IMR-90 (cell line): ENCODE measurements around the gene MARCHF7. TPM values are rescaled to one million over a fixed set of nuclear protein-coding genes. Genes with fewer than 3 reads are reported as not detected.

Experiments
- ATAC-seq: fragments of 200-7000 bp; cut with Tn5 transposase; 2 replicates; pipeline ENCODE4 v1.9.1; 2020; ENCODE audit warnings: low read depth, mild to moderate bottlenecking, moderate library complexity
- BruUV-seq: library from RNA; stranded (reverse); fragments of 400-500 nt; replicated peaks from 2 replicates; lab custom pipeline; 2021; lab: Mats Ljungman, UMichigan
- CTCF ChIA-PET: fragments of 300-600 bp; formaldehyde crosslinking; extraction: SDS; loops from one replicate; lab custom pipeline; 2021; ENCODE audit warnings: antibody characterized with exemption; lab: Yijun Ruan, JAX
- POLR2A ChIA-PET: fragments of 300-600 bp; sonication (Branson Sonifier 250); formaldehyde crosslinking; loops from one replicate; lab custom pipeline; 2022; ENCODE audit warnings: antibody characterized with exemption; ENCODE audit not compliant: unreplicated experiment; lab: Charles Lee
- DNase-seq: peaks from one replicate; pipeline ENCODE4 v3.0.0; 2013
- H2AFZ ChIP-seq: replicated peaks from 2 replicates; pipeline ENCODE3; 2013; ENCODE audit warnings: low read length, mild to moderate bottlenecking; ENCODE audit not compliant: poor library complexity
- H2AK5ac ChIP-seq: 2 replicates; pipeline ENCODE4 v1.6.1; 2013; ENCODE audit warnings: low read depth, low read length, inconsistent platforms
- H2AK9ac ChIP-seq: replicated peaks from 2 replicates; pipeline ENCODE3; 2013; ENCODE audit warnings: mild to moderate bottlenecking, low read depth, low read length, moderate library complexity; ENCODE audit not compliant: poor library complexity
- H2BK120ac ChIP-seq: 2 replicates; pipeline ENCODE4 v1.6.1; 2013; ENCODE audit warnings: low read depth, low read length, inconsistent platforms
- H2BK15ac ChIP-seq: 3 replicates; pipeline ENCODE4 v1.6.1; 2013; ENCODE audit warnings: low read depth, low read length, inconsistent platforms
- H2BK20ac ChIP-seq: 2 replicates; pipeline ENCODE4 v1.6.1; 2013; ENCODE audit warnings: low read depth, mild to moderate bottlenecking, inconsistent platforms, low read length, moderate library complexity
- H2BK5ac ChIP-seq: 2 replicates; pipeline ENCODE4 v1.6.1; 2013; ENCODE audit warnings: mild to moderate bottlenecking, low read depth, low read length, inconsistent platforms; ENCODE audit not compliant: poor library complexity, severe bottlenecking
- H3K14ac ChIP-seq: replicated peaks from 2 replicates; pipeline ENCODE4 v1.6.1; 2013; ENCODE audit warnings: low read depth, low read length, inconsistent platforms
- H3K18ac ChIP-seq: 2 replicates; pipeline ENCODE4 v1.6.1; 2013; ENCODE audit warnings: low read depth, low read length, control low read depth
- H3K23ac ChIP-seq: 2 replicates; pipeline ENCODE4 v1.6.1; 2013; ENCODE audit warnings: low read depth, low read length, inconsistent platforms
- H3K27ac ChIP-seq: 2 replicates; pipeline ENCODE4 v1.5.1; 2013; ENCODE audit warnings: mild to moderate bottlenecking, control low read depth, low read length; ENCODE audit not compliant: insufficient read depth
- H3K27me3 ChIP-seq: 2 replicates; pipeline ENCODE4 v1.6.1; 2013; ENCODE audit warnings: low read length; ENCODE audit not compliant: control insufficient read depth, insufficient read depth
- H3K36me3 ChIP-seq: 2 replicates; pipeline ENCODE4 v1.6.1; 2013; ENCODE audit warnings: low read length, mixed read lengths; ENCODE audit not compliant: control insufficient read depth, insufficient read depth
- H3K4ac ChIP-seq: 2 replicates; pipeline ENCODE4 v1.6.1; 2013; ENCODE audit warnings: low read depth, low read length, inconsistent platforms
- H3K4me1 ChIP-seq: 2 replicates; pipeline ENCODE4 v1.6.1; 2013; ENCODE audit warnings: low read length, mixed read lengths; ENCODE audit not compliant: control insufficient read depth, insufficient read depth
- H3K4me2 ChIP-seq: 2 replicates; pipeline ENCODE4 v1.6.1; 2013; ENCODE audit warnings: low read depth, mild to moderate bottlenecking, control low read depth, low read length, moderate library complexity
- H3K4me3 ChIP-seq: 2 replicates; pipeline ENCODE4 v1.5.1; 2013; ENCODE audit warnings: low read depth, mild to moderate bottlenecking, control low read depth, low read length, moderate library complexity; ENCODE audit not compliant: insufficient read depth
- H3K56ac ChIP-seq: 2 replicates; pipeline ENCODE4 v1.6.1; 2013; ENCODE audit warnings: low read length, inconsistent platforms; ENCODE audit not compliant: insufficient read depth; ENCODE audit errors: extremely low read depth
- H3K79me1 ChIP-seq, 2 experiments: 2 replicates each; pipeline ENCODE4 v1.6.1; 2013; ENCODE audit warnings: low read length in 2 of 2, inconsistent platforms in 1 of 2, low read depth in 1 of 2
- H3K9ac ChIP-seq: 2 replicates; pipeline ENCODE4 v1.6.1; 2013; ENCODE audit warnings: low read depth, low read length, control low read depth
- H3K9me1 ChIP-seq: 2 replicates; pipeline ENCODE4 v1.6.1; 2013; ENCODE audit warnings: low read length, inconsistent platforms; ENCODE audit not compliant: insufficient read depth
- H3K9me3 ChIP-seq: 2 replicates; pipeline ENCODE4 v1.6.1; 2013; ENCODE audit warnings: low read length; ENCODE audit not compliant: control insufficient read depth, insufficient read depth
- H4K20me1 ChIP-seq: 2 replicates; pipeline ENCODE4 v1.6.1; 2013; ENCODE audit warnings: low read length, inconsistent platforms; ENCODE audit not compliant: insufficient read depth
- H4K5ac ChIP-seq: 2 replicates; pipeline ENCODE4 v1.6.1; 2013; ENCODE audit warnings: mild to moderate bottlenecking, low read depth, low read length, control low read depth
- H4K8ac ChIP-seq, 2 experiments: 2 replicates each; pipeline ENCODE4 v1.6.1; 2013; ENCODE audit warnings: low read depth in 2 of 2, low read length in 2 of 2, control low read depth in 1 of 2, inconsistent platforms in 1 of 2
- H4K91ac ChIP-seq: 2 replicates; pipeline ENCODE4 v1.6.1; 2013; ENCODE audit warnings: low read depth, low read length, inconsistent platforms; ENCODE audit not compliant: insufficient read depth
- BHLHE40 ChIP-seq: fragments of 150-350 bp; IDR thresholded peaks from 2 replicates; pipeline ENCODE4 v1.6.1; 2016; ENCODE audit warnings: mild to moderate bottlenecking, low read depth, low read length
- CHD1 ChIP-seq: IDR thresholded peaks from 2 replicates; pipeline ENCODE4 v1.6.1; 2012; ENCODE audit warnings: low read depth, low read length, improper control_type of control experiment
- CTCF ChIP-seq: conservative IDR thresholded peaks from 2 replicates; pipeline ENCODE4 v1.5.1; 2012; ENCODE audit warnings: mild to moderate bottlenecking, low read depth, low read length, improper control_type of control experiment
- FOS ChIP-seq: fragments of 150-350 bp; IDR thresholded peaks from 2 replicates; pipeline ENCODE4 v1.6.1; 2016; ENCODE audit warnings: low read depth, low read length
- MAFK ChIP-seq: IDR thresholded peaks from 2 replicates; pipeline ENCODE4 v1.6.1; 2012; ENCODE audit warnings: low read depth, low read length, improper control_type of control experiment
- MAZ ChIP-seq: IDR thresholded peaks from 2 replicates; pipeline ENCODE4 v1.6.1; 2012; ENCODE audit warnings: low read depth, mild to moderate bottlenecking, low read length, improper control_type of control experiment, moderate library complexity, borderline replicate concordance
- MXI1 ChIP-seq: IDR thresholded peaks from 2 replicates; pipeline ENCODE4 v1.6.1; 2012; ENCODE audit warnings: low read depth, mild to moderate bottlenecking, low read length, moderate library complexity, borderline replicate concordance
- POLR2A ChIP-seq: IDR thresholded peaks from 2 replicates; pipeline ENCODE4 v1.6.1; 2012; ENCODE audit warnings: mild to moderate bottlenecking, low read depth, low read length
- RAD21 ChIP-seq: IDR thresholded peaks from 2 replicates; pipeline ENCODE4 v1.6.1; 2012; ENCODE audit warnings: low read length, improper control_type of control experiment
- RCOR1 ChIP-seq: IDR thresholded peaks from 2 replicates; pipeline ENCODE4 v1.6.1; 2012; ENCODE audit warnings: mild to moderate bottlenecking, low read length, improper control_type of control experiment; ENCODE audit not compliant: insufficient replicate concordance
- RFX5 ChIP-seq: IDR thresholded peaks from 2 replicates; pipeline ENCODE4 v1.8.0; 2012; ENCODE audit warnings: low read depth, mild to moderate bottlenecking, low read length, moderate library complexity
- USF2 ChIP-seq: fragments of 150-350 bp; IDR thresholded peaks from 2 replicates; pipeline ENCODE4 v1.6.1; 2017; ENCODE audit warnings: mild to moderate bottlenecking, antibody characterized with exemption, low read length, low read depth
- WGBS, 2 experiments: methylation state at CpG; one replicate each; pipeline versions ENCODE4 v1.1.5 to v1.1.7; 2013; ENCODE audit warnings: missing lambda C conversion rate in 2 of 2; ENCODE audit not compliant: insufficient read length in 1 of 2; ENCODE audit errors: extremely low coverage in 2 of 2; 5-methylcytosine and 5-hydroxymethylcytosine counted together
- dilution Hi-C: fragments of 300-500 bp; cut with HindIII; formaldehyde crosslinking; loops from one replicate; pipeline ENCODE4 v1.14.3; 2018; ENCODE audit warnings: low sequenced_read_pairs; ENCODE audit not compliant: unreplicated experiment
- in situ Hi-C: fragments of 300-500 bp; cut with MboI; formaldehyde crosslinking; loops from 3 replicates; pipeline ENCODE4 v1.14.3; 2019; ENCODE audit warnings: low sequenced_read_pairs, inconsistent platforms, mixed read lengths
- intact Hi-C: fragments of 100-400 bp; cut with micrococcal nuclease; formaldehyde crosslinking; loops from 2 replicates; pipeline ENCODE4 v1.10.0; 2022
- polyA plus RNA-seq, 3 experiments: library from polyadenylated mRNA; depleted of rRNA; stranded (reverse); fragments of >200 nt; gene quantifications; 2 replicates each; pipeline ENCODE4 v1.2.3, GENCODE V29; 2012; ENCODE audit warnings: low replicate concordance in 1 of 3
- total RNA-seq: library from RNA; depleted of rRNA; stranded (reverse); fragments of >200 nt; gene quantifications from 2 replicates; pipeline ENCODE4 v1.2.3, GENCODE V29; 2012
- TF ChIP-seq, protein P1 (sequence below): fragments of 150-350 bp; IDR thresholded peaks from 2 replicates; pipeline ENCODE4 v1.6.1; 2016; ENCODE audit warnings: low read depth, mild to moderate bottlenecking, low read length, moderate library complexity, borderline replicate concordance

MARCHF7 gene
- total and polyA plus RNA-seq, 2 of the 4 experiments (the other 2 are of a cell fraction): 59.1 to 193 TPM

- Histone ChIP-seq H2BK15ac (no peak overlapping the region), H3K9me1 (peaks cover 17% of the 10 kb centered on the region), H4K8ac (no peak overlapping the region), H3K4me3 (no peak overlapping the region), H2BK120ac (no peak overlapping the region), H2BK20ac (no peak overlapping the region), H2AFZ (no peak overlapping the region), H4K20me1 (peaks cover 58% of the 10 kb centered on the region), H3K56ac (no peak overlapping the region), H3K14ac (no peak overlapping the region), H3K9me3 (no peaks in the 10 kb centered on the region), H3K27ac (no peak overlapping the region), H2BK5ac (no peak overlapping the region), H3K36me3 (peaks cover 33% of the 10 kb centered on the region), H2AK5ac (no peak overlapping the region), H3K4me1 (peaks cover 4% of the 10 kb centered on the region), H3K79me1 (peaks cover 16 to 48% of the 10 kb centered on the region in 2 experiments), H3K23ac (no peak overlapping the region), H3K4me2 (no peak overlapping the region), H2AK9ac (no peak overlapping the region), H4K5ac (no peak overlapping the region), H3K4ac (no peak overlapping the region), H3K18ac (no peak overlapping the region), H4K91ac (no peak overlapping the region), H3K9ac (no peak overlapping the region), H3K27me3 (no peaks in the 10 kb centered on the region)
- no peak for DNase-seq
- dilution Hi-C loops (no loop called here), in situ Hi-C loops (no loop called here), intact Hi-C loops (loop anchor here (2.0 kb wide), 1 partner anchor 16 kb away; no protein-coding TSS in a partner anchor)
- ATAC-seq: no peak
- TF ChIP-seq FOS (no peak), RFX5 (no peak), CTCF (no peak), MXI1 (no peak), RAD21 (no peak), MAFK (no peak), CHD1 (no peak), USF2 (no peak), BHLHE40 (no peak), MAZ (no peak), POLR2A (no peak), RCOR1 (no peak)
- TF ChIP-seq, protein P1, sequence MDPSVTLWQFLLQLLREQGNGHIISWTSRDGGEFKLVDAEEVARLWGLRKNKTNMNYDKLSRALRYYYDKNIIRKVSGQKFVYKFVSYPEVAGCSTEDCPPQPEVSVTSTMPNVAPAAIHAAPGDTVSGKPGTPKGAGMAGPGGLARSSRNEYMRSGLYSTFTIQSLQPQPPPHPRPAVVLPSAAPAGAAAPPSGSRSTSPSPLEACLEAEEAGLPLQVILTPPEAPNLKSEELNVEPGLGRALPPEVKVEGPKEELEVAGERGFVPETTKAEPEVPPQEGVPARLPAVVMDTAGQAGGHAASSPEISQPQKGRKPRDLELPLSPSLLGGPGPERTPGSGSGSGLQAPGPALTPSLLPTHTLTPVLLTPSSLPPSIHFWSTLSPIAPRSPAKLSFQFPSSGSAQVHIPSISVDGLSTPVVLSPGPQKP: no peak
- POLR2A ChIA-PET: no interaction called here
- CTCF ChIA-PET: interaction anchor here (0.6 kb wide), 1 partner anchor 9 kb away, joined by 3 read pairs; no protein-coding TSS in a partner anchor
- no TSS peak for BruUV-seq
- no CpG with 5 or more reads among the region's 6 CpGs for WGBS, 2 experiments
These were observed 30.5 kb downstream of the MARCHF7 start for GRCh38 chr2:159742846-159743245.
